Stimulated activated naive CD4-positive, alpha-beta T cell (primary cell): Measurements from ENCODE around the gene SLC5A3.

Experiments
- DNase-seq, 6 experiments: peaks; one replicate each; lab custom pipeline; 2025; lab: John Stamatoyannopoulos, UW

SLC5A3 gene

GRCh38 chr21:34073032-34073748, at the start of gene SLC5A3, which contains the start of gene MRPS6:
SLC5A3 (plus strand) TSS chr21:34073578; CDS start chr21:34095199, 21,621 bp downstream.
MRPS6 (plus strand) TSS chr21:34073578; CDS start chr21:34073701, 123 bp downstream.
- DNase-seq = peak; percentile 66 to 78 (median 73)

GRCh38 chr21:34023691-34024373, 49.5 kb upstream of the SLC5A3 start:
- DNase-seq = no peak

GRCh38 chr21:34024374-34024693, 49.0 kb upstream of the SLC5A3 start:
- DNase-seq = no peak

GRCh38 chr21:34027721-34028461, 45.5 kb upstream of the SLC5A3 start:
- no peak for DNase-seq

- DNase-seq = peak in 3 of 6 experiments; percentile 3 to 26 (median 4)
Observed at GRCh38 chr21:34029743-34030528, 43.4 kb upstream of the SLC5A3 start.

- DNase-seq = no peak
Observed at GRCh38 chr21:34031835-34032370, 41.5 kb upstream of the SLC5A3 start.

GRCh38 chr21:34034369-34035014, 38.9 kb upstream of the SLC5A3 start:
- no peak for DNase-seq

GRCh38 chr21:34035619-34036354, 37.6 kb upstream of the SLC5A3 start:
- DNase-seq = no peak

GRCh38 chr21:34037009-34037795, 36.2 kb upstream of the SLC5A3 start:
- DNase-seq = no peak

- DNase-seq = no peak
Observed at GRCh38 chr21:34039678-34040382, 33.5 kb upstream of the SLC5A3 start.

- DNase-seq = no peak
Observed at GRCh38 chr21:34042735-34043134, 30.6 kb upstream of the SLC5A3 start.

- no peak for DNase-seq
Observed at GRCh38 chr21:34043333-34043732, 30.0 kb upstream of the SLC5A3 start.

GRCh38 chr21:34046917-34047316, 26.5 kb upstream of the SLC5A3 start:
- DNase-seq = no peak

GRCh38 chr21:34047835-34048234, 25.5 kb upstream of the SLC5A3 start:
- DNase-seq = no peak

- DNase-seq = no peak
Observed at GRCh38 chr21:34052171-34052570, 21.2 kb upstream of the SLC5A3 start.

GRCh38 chr21:34054259-34054658, 19.1 kb upstream of the SLC5A3 start:
- no peak for DNase-seq

GRCh38 chr21:34055615-34056014, 17.8 kb upstream of the SLC5A3 start:
- DNase-seq = no peak

- DNase-seq = no peak
Observed at GRCh38 chr21:34061983-34062382, 11.4 kb upstream of the SLC5A3 start.

GRCh38 chr21:34065027-34065426, 8.4 kb upstream of the SLC5A3 start:
- no peak for DNase-seq
